GM12891 (cell line): ENCODE data around the gene CRK.
"Not testable (repeated sequence)": the region's sequence is repeated elsewhere in the genome, so short reads cannot be mapped to it uniquely, and the experiment has no call there.

Source experiments
- POLR2A ChIP-seq: IDR thresholded peaks from 2 replicates; pipeline ENCODE4 v1.6.1; 2011; ENCODE audit warnings: low read depth, low read length, control low read depth
- POLR2AphosphoS5 ChIP-seq: IDR thresholded peaks from 2 replicates; pipeline ENCODE4 v1.6.1; 2011; ENCODE audit warnings: low read depth, low read length, control low read depth
- POU2F2 ChIP-seq: IDR thresholded peaks from 2 replicates; pipeline ENCODE4 v1.6.1; 2011; ENCODE audit warnings: low read depth, mild to moderate bottlenecking, control low read depth, low read length, moderate library complexity
- SPI1 ChIP-seq: IDR thresholded peaks from 2 replicates; pipeline ENCODE4 v1.6.1; 2011; ENCODE audit warnings: low read depth, low read length, control low read depth

- not testable (repeated sequence) for TF ChIP-seq POLR2A, POU2F2, POLR2AphosphoS5, SPI1
Observed at GRCh38 chr17:1442721-1443120, 13.3 kb downstream of the CRK start.
